COR-L47 (cell line): Measurements from ENCODE around the gene PARD6G.

ENCODE experiments used
- DNase-seq: peaks from one replicate; lab custom pipeline; 2025; lab: John Stamatoyannopoulos, UW

PARD6G gene

GRCh38 chr18:80108121-80108536 is 139.2 kb downstream of the PARD6G start:
- DNase-seq: no peak

- DNase-seq: no peak
Measured at GRCh38 chr18:80107426-80107825, 139.9 kb downstream of the PARD6G start.
